GM12892 (cell line): ENCODE data around the gene HMCN2.

ENCODE experiments used
- DNase-seq: peaks from one replicate; pipeline ENCODE4 v3.0.0; 2011; ENCODE audit not compliant: insufficient read length
- FAIRE-seq: peaks from 2 replicates; lab custom pipeline; 2011; peaks lifted over from hg19 to GRCh38; lab: Jason Lieb, UNC
- POLR2A ChIP-seq: IDR thresholded peaks from 2 replicates; pipeline ENCODE4 v1.6.1; 2011; ENCODE audit warnings: low read depth, low read length, control low read depth
- POLR2AphosphoS5 ChIP-seq: IDR thresholded peaks from 2 replicates; pipeline ENCODE4 v1.6.1; 2011; ENCODE audit warnings: low read depth, low read length, control low read depth
- TAF1 ChIP-seq: IDR thresholded peaks from 2 replicates; pipeline ENCODE4 v1.6.1; 2011; ENCODE audit warnings: low read depth, mild to moderate bottlenecking, control low read depth, low read length, borderline replicate concordance

HMCN2 gene

GRCh38 chr9:130319300-130319699, 53.7 kb downstream of the HMCN2 start:
- FAIRE-seq (no peak), DNase-seq (no peak)
- TF ChIP-seq POLR2A = no peak
- TF ChIP-seq POLR2AphosphoS5 = no peak
- no peak for TF ChIP-seq TAF1

DNA sequence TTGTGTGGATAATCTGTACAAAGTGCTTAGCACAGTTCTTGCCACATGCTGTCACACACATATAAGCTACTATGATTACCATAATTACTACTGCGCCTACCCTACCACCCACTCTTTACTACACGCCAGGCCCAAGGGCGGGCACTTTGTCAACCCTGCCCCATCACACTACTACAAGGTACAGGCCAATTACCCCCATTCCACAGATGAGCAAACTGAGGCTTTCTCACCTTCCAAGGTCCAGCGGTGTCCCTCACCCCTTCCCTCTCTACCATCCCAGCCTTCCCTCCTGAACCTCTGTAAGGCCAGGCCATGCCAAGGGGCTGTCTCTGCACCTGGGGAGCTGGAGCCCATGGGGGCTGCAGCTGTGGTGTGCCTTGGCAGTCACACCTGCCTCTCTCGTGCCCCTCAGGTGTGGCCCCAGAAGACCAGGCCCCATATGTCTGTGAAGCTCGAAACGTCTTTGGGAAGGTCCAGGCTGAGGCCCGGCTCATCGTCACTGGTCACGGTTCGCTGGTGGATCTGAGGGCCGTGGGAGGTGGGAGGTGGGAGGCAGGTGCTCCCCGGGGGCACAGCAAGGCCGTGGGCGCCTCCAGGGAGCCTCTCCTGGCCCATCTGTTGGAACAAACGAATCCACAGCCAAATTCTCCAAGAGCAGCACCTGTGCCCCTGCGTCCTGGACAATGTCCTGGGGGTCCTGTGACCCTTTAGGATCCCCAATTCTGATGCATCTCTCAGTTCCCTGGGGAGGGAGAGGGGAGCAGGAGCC, 54.6 kb downstream of the HMCN2 start:
- no peak for FAIRE-seq
- no peak for DNase-seq
- TF ChIP-seq POLR2AphosphoS5 = no peak
- TF ChIP-seq POLR2A = no peak
- no peak for TF ChIP-seq TAF1

DNA sequence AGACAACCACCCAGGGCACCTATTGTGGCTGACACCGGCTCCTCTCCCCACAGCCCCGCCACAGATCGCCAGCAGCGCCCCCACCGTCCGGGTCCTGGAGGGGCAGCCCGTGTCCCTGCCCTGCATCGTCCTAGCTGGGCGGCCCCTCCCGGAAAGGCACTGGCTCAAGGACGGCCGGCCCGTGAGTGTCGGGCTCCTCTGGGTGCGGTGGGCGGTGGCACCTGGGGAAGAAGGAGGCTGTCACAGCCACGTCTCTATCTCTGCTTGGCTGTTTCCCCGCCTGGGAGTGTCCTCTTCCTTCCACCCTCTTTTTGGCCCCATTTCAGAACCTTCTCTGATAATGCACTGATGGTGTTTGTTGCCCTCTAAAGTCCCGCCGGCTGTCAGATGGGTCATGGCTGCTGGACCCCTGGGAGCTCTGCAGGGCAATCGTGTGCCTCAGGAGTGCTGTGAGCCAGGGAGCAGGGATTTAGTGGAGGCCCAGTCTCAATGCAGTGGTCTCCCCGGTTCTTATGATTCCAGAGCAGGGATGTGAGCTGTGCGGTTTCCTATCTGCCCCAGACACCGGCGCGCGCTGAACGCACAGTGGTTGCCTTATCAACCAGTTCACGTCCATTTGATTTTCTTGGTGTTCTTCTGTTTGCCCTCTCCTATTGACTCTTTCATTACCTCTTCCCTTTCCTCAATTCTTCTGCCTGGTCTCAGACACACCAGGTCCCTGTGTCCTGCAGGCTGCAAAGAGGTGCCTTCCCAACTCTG, 55.3 kb downstream of the HMCN2 start:
- DNase-seq (no peak), FAIRE-seq (no peak)
- TF ChIP-seq POLR2A (no peak), TAF1 (no peak), POLR2AphosphoS5 (no peak)

- FAIRE-seq (no peak), DNase-seq (no peak)
- TF ChIP-seq POLR2AphosphoS5 (no peak), TAF1 (no peak), POLR2A (no peak)
Observed at GRCh38 chr9:130321539-130321938, 56.0 kb downstream of the HMCN2 start.

- DNase-seq (no peak), FAIRE-seq (no peak)
- TF ChIP-seq TAF1 = no peak
- no peak for TF ChIP-seq POLR2A
- TF ChIP-seq POLR2AphosphoS5 = no peak
Observed at GRCh38 chr9:130323051-130323745, 57.6 kb downstream of the HMCN2 start.

- TF ChIP-seq TAF1 (no peak), POLR2AphosphoS5 (no peak), POLR2A (no peak)
- DNase-seq (no peak), FAIRE-seq (no peak)
Observed at GRCh38 chr9:130325921-130326320, 60.4 kb downstream of the HMCN2 start.

DNA sequence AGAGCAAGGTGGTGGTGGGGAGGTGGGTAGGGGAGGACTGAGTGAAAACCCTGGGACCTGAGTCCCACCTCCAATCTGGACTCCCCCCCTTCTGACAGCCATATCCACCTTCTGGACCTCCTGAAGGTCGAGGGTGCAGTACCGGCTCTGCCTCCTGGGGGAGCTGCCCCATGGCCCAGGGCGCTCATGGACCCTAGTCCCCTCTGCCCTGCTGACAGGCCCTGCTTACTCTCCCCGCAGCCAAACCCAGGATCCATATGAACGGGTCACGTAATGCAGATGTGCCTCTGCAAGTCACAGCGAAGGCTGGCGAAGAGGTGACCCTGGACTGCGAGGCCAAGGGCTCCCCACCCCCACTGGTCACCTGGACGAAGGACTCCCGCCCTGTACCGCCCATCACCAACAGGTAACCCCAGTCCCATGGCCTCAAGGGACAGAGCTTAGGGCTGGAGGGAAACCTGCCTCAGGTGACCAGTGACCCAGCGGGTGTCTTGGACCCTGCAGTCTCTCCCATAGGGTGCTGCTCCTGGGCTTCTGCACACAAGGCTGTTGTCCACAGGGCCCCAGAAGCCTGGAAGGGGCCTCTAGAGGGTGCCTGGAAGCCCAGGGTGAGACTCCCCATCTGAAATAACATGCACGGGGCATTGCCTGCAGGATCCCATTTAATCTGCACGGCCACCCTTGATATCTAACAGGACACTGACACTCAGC, 61.7 kb downstream of the HMCN2 start:
- no peak for TF ChIP-seq POLR2AphosphoS5
- no peak for TF ChIP-seq POLR2A
- TF ChIP-seq TAF1 = no peak

GRCh38 chr9:130327781-130328348, 62.3 kb downstream of the HMCN2 start:
- TF ChIP-seq POLR2AphosphoS5 (no peak), POLR2A (no peak)
- DNase-seq (no peak), FAIRE-seq (no peak)

More for the DNA sequence above, 61.7 kb downstream of the HMCN2 start:
- DNase-seq (no peak), FAIRE-seq (no peak)

- no peak for TF ChIP-seq POLR2AphosphoS5
- TF ChIP-seq POLR2A = no peak
- no peak for TF ChIP-seq TAF1
- DNase-seq (no peak), FAIRE-seq (no peak)
Observed at GRCh38 chr9:130328349-130328801, 62.8 kb downstream of the HMCN2 start.

- FAIRE-seq (no peak), DNase-seq (no peak)
- TF ChIP-seq POLR2A (no peak), POLR2AphosphoS5 (no peak), TAF1 (no peak)
Observed at GRCh38 chr9:130329061-130329460, 63.5 kb downstream of the HMCN2 start.

DNA sequence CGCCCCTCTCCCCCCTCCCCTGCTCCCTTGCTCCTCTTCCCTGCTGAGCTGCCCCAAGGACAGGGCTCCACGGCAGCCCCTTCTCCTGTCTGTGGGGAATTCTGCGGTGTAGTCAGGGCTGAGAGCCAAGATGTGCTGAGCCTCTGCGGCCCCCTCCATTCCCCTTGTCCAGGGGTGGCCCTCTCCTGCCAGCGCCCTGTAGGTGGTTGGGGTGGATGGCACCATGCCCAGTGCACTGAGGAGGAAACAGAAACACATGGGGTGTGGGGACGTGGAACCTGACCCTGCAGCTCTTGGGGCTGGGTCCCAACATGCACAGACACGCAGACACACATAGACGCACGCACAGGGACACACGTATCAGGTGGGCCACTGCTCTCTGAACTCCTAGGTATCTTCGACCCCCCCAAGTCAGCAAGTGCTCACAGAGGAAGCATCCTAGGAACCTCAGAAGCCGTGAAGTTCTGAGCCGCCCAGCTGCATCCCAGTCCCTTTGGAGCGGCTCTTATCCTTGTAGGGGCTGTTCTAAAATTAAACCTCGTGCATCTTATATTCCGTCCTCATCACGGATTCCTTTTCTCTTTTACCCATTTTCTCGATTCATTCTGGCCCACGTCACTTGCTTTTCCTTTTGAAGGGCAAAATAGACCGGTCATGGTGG, 64.8 kb downstream of the HMCN2 start:
- FAIRE-seq = no peak
- DNase-seq = no peak

More for the DNA sequence above, 64.8 kb downstream of the HMCN2 start:
- TF ChIP-seq TAF1 (no peak), POLR2AphosphoS5 (no peak), POLR2A (no peak)
